Measurements from ENCODE around the gene KIF2C.

The KIF2C gene

DNA sequence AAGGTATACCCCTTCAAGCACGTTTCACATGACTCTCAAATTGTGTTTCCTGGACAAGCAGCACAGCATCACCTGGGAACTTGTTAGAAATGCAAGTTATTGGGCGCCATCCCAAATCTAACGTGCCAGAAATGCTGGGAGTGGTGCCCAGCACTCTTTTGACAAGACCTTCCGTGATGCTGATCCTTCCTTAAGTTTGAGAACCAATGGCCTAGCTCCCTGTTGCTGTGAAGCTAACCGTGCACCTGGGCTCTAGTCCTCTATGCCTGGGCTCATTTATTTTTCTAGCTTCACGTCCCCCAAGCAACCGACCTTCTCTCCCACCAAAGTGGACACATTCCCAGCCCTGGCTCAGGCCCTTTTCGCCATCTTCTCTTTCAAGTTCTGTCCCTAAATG, 44.1 kb downstream of the KIF2C start:
- no peak for DNase-seq
- H3K4me2 ChIP-seq (ENCODE audit: low read depth, low read length) = no peak overlapping the region
- peaks cover 1% of the 10 kb centered on the region; the same call in 1 of the 2 replicates for H4K20me1 ChIP-seq (ENCODE audit: insufficient read depth, low read length)
- H3K27me3 ChIP-seq (replicated peaks; ENCODE audit: insufficient read depth, low read length) = no peaks in the 10 kb centered on the region
- H3K9me2 ChIP-seq (replicated peaks; ENCODE audit: insufficient read depth, low read length) = no peaks in the 10 kb centered on the region
- no peak overlapping the region for H3K9ac ChIP-seq (ENCODE audit: low read length)
- no peaks in the 10 kb centered on the region for H3K9me3 ChIP-seq (replicated peaks; ENCODE audit: insufficient read depth, low read length)
- H3K4me3 ChIP-seq (ENCODE audit: low read length) = no peak overlapping the region
- H3K27ac ChIP-seq (ENCODE audit: low read length) = no peak overlapping the region
- peaks cover 26% of the 10 kb centered on the region for H3F3A ChIP-seq (ENCODE audit: insufficient read depth, low read length)
- TF ChIP-seq EZH2 (optimal IDR thresholded peaks at IDR 0.05; ENCODE audit: low read depth, low read length) = no peak
- TF ChIP-seq EZH2phosphoT487 (IDR thresholded peaks at IDR 0.05; ENCODE audit: low read length) = no peak
- TF ChIP-seq CTCF (IDR thresholded peaks at IDR 0.05; ENCODE audit: low read length) = no peak
- no peak overlapping the region for H2AFZ ChIP-seq (ENCODE audit: low read length)
- peaks cover 2% of the 10 kb centered on the region for H3K36me3 ChIP-seq (replicated peaks; ENCODE audit: insufficient read depth, low read length)
- H3K79me2 ChIP-seq (ENCODE audit: low read length) = peaks cover 1% of the 10 kb centered on the region
- H3K4me1 ChIP-seq (ENCODE audit: low read length) = peaks cover 8% of the 10 kb centered on the region; the same call in 1 of the 2 replicates

- Histone ChIP-seq H2AFZ (ENCODE audit: low read length) (no peak overlapping the region), H3K9ac (ENCODE audit: low read length) (no peak overlapping the region), H3K36me3 (replicated peaks; ENCODE audit: insufficient read depth, low read length) (no peaks in the 10 kb centered on the region), H3K4me2 (ENCODE audit: low read depth, low read length) (no peak overlapping the region), H3K27ac (ENCODE audit: low read length) (no peak overlapping the region), H3K27me3 (replicated peaks; ENCODE audit: insufficient read depth, low read length) (no peaks in the 10 kb centered on the region), H3K9me2 (replicated peaks; ENCODE audit: insufficient read depth, low read length) (no peaks in the 10 kb centered on the region), H4K20me1 (ENCODE audit: insufficient read depth, low read length) (no peaks in the 10 kb centered on the region), H3F3A (ENCODE audit: insufficient read depth, low read length) (peaks cover 24% of the 10 kb centered on the region), H3K4me1 (ENCODE audit: low read length) (peaks cover 8% of the 10 kb centered on the region; the same call in 1 of the 2 replicates), H3K79me2 (ENCODE audit: low read length) (no peaks in the 10 kb centered on the region), H3K4me3 (ENCODE audit: low read length) (no peak overlapping the region), H3K9me3 (replicated peaks; ENCODE audit: insufficient read depth, low read length) (no peaks in the 10 kb centered on the region)
- TF ChIP-seq EZH2phosphoT487 (IDR thresholded peaks at IDR 0.05; ENCODE audit: low read length) (no peak), EZH2 (optimal IDR thresholded peaks at IDR 0.05; ENCODE audit: low read depth, low read length) (no peak), CTCF (IDR thresholded peaks at IDR 0.05; ENCODE audit: low read length) (no peak)
- no peak for DNase-seq
Measured at GRCh38 chr1:44784094-44785028, 44.7 kb downstream of the KIF2C start.

DNA sequence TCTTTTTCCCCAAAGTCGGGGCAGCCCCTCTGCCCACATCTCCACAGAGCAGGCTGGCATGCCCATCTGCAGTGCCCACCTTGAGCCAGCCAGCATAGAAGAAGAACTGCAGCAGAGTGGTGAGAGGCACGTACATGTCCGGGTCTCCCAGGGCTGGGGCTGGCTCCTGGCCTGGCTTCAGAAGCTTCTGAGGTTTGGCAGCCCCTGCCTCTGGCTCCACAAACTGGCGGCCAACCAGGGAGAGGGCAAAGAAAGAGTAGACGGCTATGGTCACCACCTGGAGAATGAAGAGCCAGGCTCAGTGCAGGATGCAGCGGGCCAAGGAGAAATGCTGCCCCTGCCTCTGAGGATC, 45.4 kb downstream of the KIF2C start:
- peaks cover 23% of the 10 kb centered on the region for H3F3A ChIP-seq (ENCODE audit: insufficient read depth, low read length)
- H3K27ac ChIP-seq (ENCODE audit: low read length) = no peak overlapping the region
- peaks cover 8% of the 10 kb centered on the region; the same call in 1 of the 2 replicates for H3K4me1 ChIP-seq (ENCODE audit: low read length)
- H3K9ac ChIP-seq (ENCODE audit: low read length) = no peak overlapping the region
- H3K9me3 ChIP-seq (replicated peaks; ENCODE audit: insufficient read depth, low read length) = no peaks in the 10 kb centered on the region
- no peaks in the 10 kb centered on the region for H3K79me2 ChIP-seq (ENCODE audit: low read length)
- H4K20me1 ChIP-seq (ENCODE audit: insufficient read depth, low read length) = no peaks in the 10 kb centered on the region
- H3K36me3 ChIP-seq (replicated peaks; ENCODE audit: insufficient read depth, low read length) = no peaks in the 10 kb centered on the region
- no peaks in the 10 kb centered on the region for H3K9me2 ChIP-seq (replicated peaks; ENCODE audit: insufficient read depth, low read length)
- no peak overlapping the region for H3K4me2 ChIP-seq (ENCODE audit: low read depth, low read length)
- no peaks in the 10 kb centered on the region for H3K27me3 ChIP-seq (replicated peaks; ENCODE audit: insufficient read depth, low read length)
- no peak for DNase-seq
- TF ChIP-seq CTCF (IDR thresholded peaks at IDR 0.05; ENCODE audit: low read length) = no peak
- H2AFZ ChIP-seq (ENCODE audit: low read length) = no peak overlapping the region
- no peak overlapping the region for H3K4me3 ChIP-seq (ENCODE audit: low read length)

Data from MM.1S (cell line).